HG03457 (cell line): Measurements from ENCODE around the gene L2HGDH.
"Not testable (repeated sequence)": the region's sequence is repeated elsewhere in the genome, so short reads cannot be mapped to it uniquely, and the experiment has no call there.

Experiments
- ATAC-seq: cut with Tn5 transposase; IDR thresholded peaks from one replicate; pipeline ENCODE4 v1.9.1; 2021; ENCODE audit warnings: moderate number of reproducible peaks; ENCODE audit not compliant: unreplicated experiment

The L2HGDH gene

GRCh38 chr14:50311972-50312733 lies at the start of gene L2HGDH, which contains the start of gene DMAC2L:
Gene L2HGDH, minus strand, starts transcription at chr14:50312229. Its CDS starts 79 bp downstream, at chr14:50312150.
Gene DMAC2L, plus strand, starts transcription at chr14:50312324. Its CDS starts 9,164 bp downstream, at chr14:50321488.
- peak; percentile 92 for ATAC-seq

- no peak for ATAC-seq
Observed at GRCh38 chr14:50360851-50361250, 48.8 kb upstream of the L2HGDH start.

GRCh38 chr14:50360093-50360492 lies 48.1 kb upstream of the L2HGDH start:
- no peak for ATAC-seq

- ATAC-seq: no peak
Observed at GRCh38 chr14:50359631-50360030, 47.6 kb upstream of the L2HGDH start.

GRCh38 chr14:50357753-50358395 lies 45.8 kb upstream of the L2HGDH start:
- no peak for ATAC-seq

GRCh38 chr14:50357124-50357523 lies 45.1 kb upstream of the L2HGDH start:
- no peak for ATAC-seq

- ATAC-seq: not testable (repeated sequence)
Observed at GRCh38 chr14:50356283-50356682, 44.3 kb upstream of the L2HGDH start.

- no peak for ATAC-seq
Observed at GRCh38 chr14:50355692-50356091, 43.7 kb upstream of the L2HGDH start.

- no peak for ATAC-seq
Observed at GRCh38 chr14:50354527-50354926, 42.5 kb upstream of the L2HGDH start.

- ATAC-seq: no peak
Observed at GRCh38 chr14:50353126-50353525, 41.1 kb upstream of the L2HGDH start.

- ATAC-seq: no peak
Observed at GRCh38 chr14:50352584-50352983, 40.6 kb upstream of the L2HGDH start.

GRCh38 chr14:50350975-50351374 lies 38.9 kb upstream of the L2HGDH start:
- no peak for ATAC-seq

GRCh38 chr14:50348933-50349332 lies 36.9 kb upstream of the L2HGDH start:
- ATAC-seq: no peak

- ATAC-seq: no peak
Observed at GRCh38 chr14:50347521-50347920, 35.5 kb upstream of the L2HGDH start.

- ATAC-seq: no peak
Observed at GRCh38 chr14:50345846-50346422, 33.9 kb upstream of the L2HGDH start.

- no peak for ATAC-seq
Observed at GRCh38 chr14:50344876-50345563, 33.0 kb upstream of the L2HGDH start.

- ATAC-seq: peak; percentile 86
Observed at GRCh38 chr14:50344116-50344775, 32.2 kb upstream of the L2HGDH start.

GRCh38 chr14:50343434-50343833 lies 31.4 kb upstream of the L2HGDH start:
- no peak for ATAC-seq

GRCh38 chr14:50342221-50343078 lies 30.4 kb upstream of the L2HGDH start:
- ATAC-seq: no peak

- ATAC-seq: no peak
Observed at GRCh38 chr14:50340963-50341362, 28.9 kb upstream of the L2HGDH start.
